GM18505 (cell line): Measurements from ENCODE around the gene MGLL.

Source experiments
- ATAC-seq: cut with Tn5 transposase; IDR thresholded peaks from one replicate; pipeline ENCODE4 v1.9.1; 2021; ENCODE audit not compliant: unreplicated experiment
- POLR2A ChIP-seq: IDR thresholded peaks from 4 replicates; pipeline ENCODE4 v1.6.1; 2011; ENCODE audit warnings: borderline replicate concordance; ENCODE audit not compliant: insufficient read depth, insufficient read length; ENCODE audit errors: extremely low read depth

The MGLL gene

GRCh38 chr3:127698691-127699415, 123.5 kb downstream of the MGLL start:
- no peak for TF ChIP-seq POLR2A
- no peak for ATAC-seq

- ATAC-seq, result no peak
- no peak for TF ChIP-seq POLR2A
These were observed 124.0 kb downstream of the MGLL start for GRCh38 chr3:127698286-127698685.

- ATAC-seq, result no peak
- TF ChIP-seq POLR2A, result no peak
These were observed 124.6 kb downstream of the MGLL start for GRCh38 chr3:127697551-127698240.

GRCh38 chr3:127694467-127695215, 127.7 kb downstream of the MGLL start:
- no peak for TF ChIP-seq POLR2A
- ATAC-seq, result no peak

GRCh38 chr3:127693336-127693843, 128.9 kb downstream of the MGLL start:
- TF ChIP-seq POLR2A, result no peak

GRCh38 chr3:127692501-127693335, 129.6 kb downstream of the MGLL start:
- no peak for TF ChIP-seq POLR2A
- ATAC-seq, result no peak

More at GRCh38 chr3:127693336-127693843, 128.9 kb downstream of the MGLL start:
- no peak for ATAC-seq

GRCh38 chr3:127691974-127692373, 130.3 kb downstream of the MGLL start:
- no peak for TF ChIP-seq POLR2A
- no peak for ATAC-seq

GRCh38 chr3:127691489-127691888, 130.8 kb downstream of the MGLL start:
- peak; percentile 25 for TF ChIP-seq POLR2A
- ATAC-seq, result no peak

- TF ChIP-seq POLR2A, result no peak
- no peak for ATAC-seq
These were observed 131.4 kb downstream of the MGLL start for GRCh38 chr3:127690823-127691452.

- ATAC-seq, result no peak
- TF ChIP-seq POLR2A, result no peak
These were observed 132.2 kb downstream of the MGLL start for GRCh38 chr3:127690106-127690505.

- no peak for ATAC-seq
- TF ChIP-seq POLR2A, result no peak
These were observed 133.0 kb downstream of the MGLL start for GRCh38 chr3:127689266-127689860.
